GM23338 (cell line): ENCODE data around the gene SLC41A2. TPM values are rescaled to one million over a fixed set of nuclear protein-coding genes. Genes with fewer than 3 reads are reported as not detected.
A peak's percentile ranks its signal among the peaks of the same experiment; 100 is the strongest.

Source experiments
- ATAC-seq: fragments of 200-7000 bp; cut with Tn5 transposase; 3 replicates; pipeline ENCODE4 v1.9.1; 2020
- DNase-seq: peaks from one replicate; pipeline ENCODE4 v3.0.0-alpha.2; 2015; ENCODE audit warnings: low spot score
- H2AFZ ChIP-seq: fragments of 200-600 bp; sonication (generic); 2 replicates; pipeline ENCODE4 v1.8.0; 2016; ENCODE audit warnings: antibody characterized with exemption, mild to moderate bottlenecking, moderate library complexity
- H3F3A ChIP-seq: fragments of 200-600 bp; sonication (generic); replicated peaks from 2 replicates; pipeline ENCODE4 v1.8.0; 2017; ENCODE audit warnings: antibody characterized with exemption, mixed run types, low read depth
- H3K27ac ChIP-seq: fragments of 200-600 bp; sonication (generic); 2 replicates; pipeline ENCODE4 v1.6.1; 2016; ENCODE audit warnings: low read depth
- H3K27me3 ChIP-seq: fragments of 200-600 bp; sonication (generic); 2 replicates; pipeline ENCODE4 v1.8.0; 2016; ENCODE audit warnings: mild to moderate bottlenecking, mixed run types, moderate library complexity; ENCODE audit not compliant: insufficient read depth
- H3K36me3 ChIP-seq: fragments of 200-600 bp; sonication (generic); 2 replicates; pipeline ENCODE4 v1.8.0; 2016; ENCODE audit warnings: mild to moderate bottlenecking; ENCODE audit not compliant: insufficient read depth
- H3K4me1 ChIP-seq: fragments of 200-600 bp; sonication (generic); 2 replicates; pipeline ENCODE4 v1.8.0; 2016; ENCODE audit warnings: mild to moderate bottlenecking, moderate library complexity; ENCODE audit not compliant: insufficient read depth
- H3K4me2 ChIP-seq: fragments of 200-600 bp; sonication (generic); 2 replicates; pipeline ENCODE4 v1.7.1; 2017; ENCODE audit warnings: mixed run types
- H3K4me3 ChIP-seq: fragments of 200-600 bp; sonication (generic); 2 replicates; pipeline ENCODE4 v1.6.1; 2016; ENCODE audit warnings: mixed run types
- H3K79me2 ChIP-seq: fragments of 200-600 bp; sonication (generic); replicated peaks from 2 replicates; pipeline ENCODE4 v1.8.0; 2017; ENCODE audit warnings: mild to moderate bottlenecking; ENCODE audit not compliant: insufficient read depth
- H3K9me2 ChIP-seq: fragments of 200-600 bp; sonication (generic); 2 replicates; pipeline ENCODE4 v1.8.0; 2017; ENCODE audit not compliant: insufficient read depth
- H4K20me1 ChIP-seq: fragments of 200-600 bp; sonication (generic); replicated peaks from 2 replicates; pipeline ENCODE4 v1.8.0; 2017; ENCODE audit warnings: mild to moderate bottlenecking; ENCODE audit not compliant: insufficient read depth
- H3K27ac Mint-ChIP-seq: 2 replicates; pipeline ENCODE4 v1.8.0; 2020; ENCODE audit warnings: inconsistent platforms, mild to moderate bottlenecking, moderate library complexity, mixed read lengths
- H3K27me3 Mint-ChIP-seq: 3 replicates; pipeline ENCODE4 v1.8.0; 2022; ENCODE audit warnings: low read depth, mild to moderate bottlenecking, moderate library complexity, mixed read lengths, inconsistent platforms; ENCODE audit not compliant: insufficient read depth, poor library complexity
- H3K36me3 Mint-ChIP-seq: 3 replicates; pipeline ENCODE4 v1.8.0; 2021; ENCODE audit warnings: low read depth, mild to moderate bottlenecking, inconsistent platforms, moderate library complexity, mixed read lengths
- H3K4me1 Mint-ChIP-seq: 3 replicates; pipeline ENCODE4 v1.8.0; 2020; ENCODE audit warnings: mild to moderate bottlenecking, inconsistent platforms, mixed read lengths
- H3K4me3 Mint-ChIP-seq: 3 replicates; pipeline ENCODE4 v1.8.0; 2021; ENCODE audit warnings: moderate library complexity, mild to moderate bottlenecking, inconsistent platforms, mixed read lengths
- H3K9me3 Mint-ChIP-seq: 3 replicates; pipeline ENCODE4 v1.8.0; 2020; ENCODE audit warnings: moderate library complexity, mild to moderate bottlenecking, inconsistent platforms, mixed read lengths
- EZH2 ChIP-seq: fragments of 200-600 bp; sonication (generic); IDR thresholded peaks from one replicate; pipeline ENCODE4 v1.8.0; 2017; ENCODE audit warnings: antibody characterized with exemption, mild to moderate bottlenecking, low read depth; ENCODE audit not compliant: unreplicated experiment
- EZH2phosphoT487 ChIP-seq: fragments of 200-600 bp; sonication (generic); IDR thresholded peaks from one replicate; pipeline ENCODE4 v1.8.1; 2018; ENCODE audit warnings: antibody characterized with exemption; ENCODE audit not compliant: unreplicated experiment
- JUNB ChIP-seq: IDR thresholded peaks from one replicate; pipeline ENCODE4 v1.6.1; 2016; ENCODE audit warnings: antibody characterized with exemption; ENCODE audit not compliant: unreplicated experiment
- NANOG ChIP-seq: IDR thresholded peaks from 2 replicates; pipeline ENCODE4 v1.6.1; 2016; ENCODE audit warnings: antibody characterized with exemption, borderline replicate concordance
- POLR2AphosphoS5 ChIP-seq: IDR thresholded peaks from 2 replicates; pipeline ENCODE4 v1.6.1; 2016; ENCODE audit warnings: antibody characterized with exemption, low read depth
- STAT1 ChIP-seq: IDR thresholded peaks from one replicate; pipeline ENCODE4 v1.6.1; 2016; ENCODE audit warnings: antibody characterized with exemption; ENCODE audit not compliant: unreplicated experiment
- ZNF114 ChIP-seq: fragments of 250-450 bp; sonication (Bioruptor Pico); IDR thresholded peaks from 2 replicates; pipeline ENCODE4 v1.5.0; 2020; ENCODE audit warnings: mild to moderate bottlenecking, moderate library complexity
- ZNF331 ChIP-seq: fragments of 250-450 bp; sonication (Bioruptor Pico); IDR thresholded peaks from 2 replicates; pipeline ENCODE4 v1.5.0; 2020; ENCODE audit warnings: low read depth, mild to moderate bottlenecking, moderate library complexity
- polyA plus RNA-seq: library from polyadenylated mRNA; unstranded; fragments of >200 nt; fragmentation: Nextera tagmentation; extraction: Ambion mirVana; gene quantifications from 2 replicates; pipeline ENCODE4 v1.2.1, GENCODE V29; 2016
- total RNA-seq: library from RNA; depleted of rRNA; stranded (reverse); fragments of >200 nt; shearing (Covaris generic); gene quantifications from 2 replicates; pipeline ENCODE4 v1.2.3, GENCODE V29; 2014
- TF ChIP-seq, protein P1 (sequence below): IDR thresholded peaks from 2 replicates; pipeline ENCODE4 v1.6.1; 2016; ENCODE audit warnings: antibody characterized with exemption
- TF ChIP-seq, protein P2 (sequence below), 2 experiments: fragments of 200-600 bp in 1 of 2; sonication (generic) in 1 of 2; conservative IDR thresholded peaks; 2 replicates each; pipeline versions ENCODE4 v1.5.1 to v1.6.1; 2016 to 2017; ENCODE audit warnings: antibody characterized with exemption in 2 of 2, low read depth in 2 of 2, mild to moderate bottlenecking in 2 of 2, moderate library complexity in 1 of 2
- TF ChIP-seq, protein P3 (sequence below): IDR thresholded peaks from one replicate; pipeline ENCODE4 v1.6.1; 2018; ENCODE audit warnings: antibody characterized with exemption; ENCODE audit not compliant: unreplicated experiment

Gene SLC41A2
- total and polyA plus RNA-seq, 2 experiments from 2014 or later = 1.5 to 6.8 TPM

DNA sequence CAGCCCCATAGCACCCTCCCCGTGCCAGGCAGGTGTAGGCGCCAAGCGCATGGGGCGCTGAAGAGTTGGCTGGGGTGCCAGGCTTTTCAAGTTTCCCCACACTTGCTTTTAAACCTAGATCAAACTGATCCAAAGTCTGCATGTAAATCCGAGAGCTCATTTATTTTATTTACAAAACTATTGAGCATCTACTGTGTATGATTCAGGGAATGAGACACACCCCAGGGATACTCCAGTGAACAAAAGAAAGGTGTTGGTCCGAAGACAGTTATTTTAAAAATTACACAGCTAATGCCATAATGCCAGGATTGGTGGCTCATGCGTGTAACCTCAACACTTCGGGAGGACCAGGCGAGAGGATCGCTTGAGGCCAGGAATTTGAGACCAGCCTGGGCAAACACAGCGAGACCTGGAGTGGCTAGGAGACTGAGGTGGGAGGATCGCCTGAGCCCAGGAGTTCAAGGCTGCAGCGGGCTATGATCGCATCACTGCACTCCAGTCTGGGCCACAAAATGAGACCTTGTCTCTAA lies 780 bp upstream of the SLC41A2 start:
- Histone ChIP-seq H3K27ac (no peak overlapping the region), H3K9me2 (no peaks in the 10 kb centered on the region), H4K20me1 (peaks cover 5% of the 10 kb centered on the region), H3K4me2 (peak overlapping the region; percentile 89), H2AFZ (peak overlapping the region; percentile 99), H3F3A (0 out of 2 replicates have a peak, but pooled peaks cover 6% of the 10 kb centered on the region), H3K27me3 (peaks cover 35% of the 10 kb centered on the region), H3K4me3 (peak overlapping the region; percentile 75), H3K79me2 (no peaks in the 10 kb centered on the region), H3K36me3 (no peaks in the 10 kb centered on the region), H3K4me1 (0 out of 2 replicates have a peak, but pooled peaks cover 9% of the 10 kb centered on the region)
- ATAC-seq = peak; percentile 7; the same call in 2 of the 3 replicates
- peaks cover 18% of the 10 kb centered on the region; the same call in 2 of the 3 replicates for H3K4me1 Mint-ChIP-seq
- TF ChIP-seq STAT1 (no peak), ZNF331 (no peak), ZNF114 (no peak), JUNB (no peak), EZH2phosphoT487 (no peak)
- TF ChIP-seq, protein P1, sequence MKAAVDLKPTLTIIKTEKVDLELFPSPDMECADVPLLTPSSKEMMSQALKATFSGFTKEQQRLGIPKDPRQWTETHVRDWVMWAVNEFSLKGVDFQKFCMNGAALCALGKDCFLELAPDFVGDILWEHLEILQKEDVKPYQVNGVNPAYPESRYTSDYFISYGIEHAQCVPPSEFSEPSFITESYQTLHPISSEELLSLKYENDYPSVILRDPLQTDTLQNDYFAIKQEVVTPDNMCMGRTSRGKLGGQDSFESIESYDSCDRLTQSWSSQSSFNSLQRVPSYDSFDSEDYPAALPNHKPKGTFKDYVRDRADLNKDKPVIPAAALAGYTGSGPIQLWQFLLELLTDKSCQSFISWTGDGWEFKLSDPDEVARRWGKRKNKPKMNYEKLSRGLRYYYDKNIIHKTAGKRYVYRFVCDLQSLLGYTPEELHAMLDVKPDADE = no peak
- TF ChIP-seq, protein P2, sequence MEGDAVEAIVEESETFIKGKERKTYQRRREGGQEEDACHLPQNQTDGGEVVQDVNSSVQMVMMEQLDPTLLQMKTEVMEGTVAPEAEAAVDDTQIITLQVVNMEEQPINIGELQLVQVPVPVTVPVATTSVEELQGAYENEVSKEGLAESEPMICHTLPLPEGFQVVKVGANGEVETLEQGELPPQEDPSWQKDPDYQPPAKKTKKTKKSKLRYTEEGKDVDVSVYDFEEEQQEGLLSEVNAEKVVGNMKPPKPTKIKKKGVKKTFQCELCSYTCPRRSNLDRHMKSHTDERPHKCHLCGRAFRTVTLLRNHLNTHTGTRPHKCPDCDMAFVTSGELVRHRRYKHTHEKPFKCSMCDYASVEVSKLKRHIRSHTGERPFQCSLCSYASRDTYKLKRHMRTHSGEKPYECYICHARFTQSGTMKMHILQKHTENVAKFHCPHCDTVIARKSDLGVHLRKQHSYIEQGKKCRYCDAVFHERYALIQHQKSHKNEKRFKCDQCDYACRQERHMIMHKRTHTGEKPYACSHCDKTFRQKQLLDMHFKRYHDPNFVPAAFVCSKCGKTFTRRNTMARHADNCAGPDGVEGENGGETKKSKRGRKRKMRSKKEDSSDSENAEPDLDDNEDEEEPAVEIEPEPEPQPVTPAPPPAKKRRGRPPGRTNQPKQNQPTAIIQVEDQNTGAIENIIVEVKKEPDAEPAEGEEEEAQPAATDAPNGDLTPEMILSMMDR (conservative IDR thresholded peaks at IDR 0.05; ENCODE audit: low read depth in 2 of 2) = peak in 1 of 2 experiments; percentile 8; a peak in 1 of 4 replicates
- H3K36me3 Mint-ChIP-seq = no peaks in the 10 kb centered on the region
- H3K9me3 Mint-ChIP-seq = no peaks in the 10 kb centered on the region
- H3K4me3 Mint-ChIP-seq = peak overlapping the region; percentile 88
- H3K27ac Mint-ChIP-seq = peak overlapping the region; percentile 77; the same call in 1 of the 2 replicates
- DNase-seq = peak; percentile 26
- H3K27me3 Mint-ChIP-seq = peaks cover 19% of the 10 kb centered on the region

DNA sequence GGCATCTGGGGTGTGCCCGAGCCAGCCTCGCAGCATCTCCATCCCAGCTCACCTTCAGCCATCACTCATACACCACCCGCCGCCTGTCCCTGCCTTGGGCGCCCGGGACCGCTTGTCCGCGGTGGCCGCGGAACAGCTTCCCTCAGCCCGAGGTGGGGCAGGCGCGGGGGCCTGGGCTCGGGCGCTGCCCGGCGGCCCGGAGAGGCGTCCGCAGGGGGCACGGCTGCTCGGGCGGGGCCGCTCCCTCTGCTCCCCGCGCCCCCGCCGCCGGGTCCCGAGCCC lies 430 bp downstream of the SLC41A2 start:
- H3K4me3 ChIP-seq = peak overlapping the region; percentile 75
- H3K79me2 ChIP-seq = no peaks in the 10 kb centered on the region
- Mint-ChIP-seq H3K4me1 (peaks cover 16% of the 10 kb centered on the region; the same call in 2 of the 3 replicates), H3K27ac (no peak overlapping the region), H3K9me3 (no peaks in the 10 kb centered on the region), H3K36me3 (no peaks in the 10 kb centered on the region), H3K27me3 (peaks cover 19% of the 10 kb centered on the region), H3K4me3 (peak overlapping the region; percentile 77)
- peaks cover 35% of the 10 kb centered on the region for H3K27me3 ChIP-seq
- TF ChIP-seq STAT1 (no peak), NANOG (no peak), POLR2AphosphoS5 (no peak), EZH2 (no peak), EZH2phosphoT487 (no peak), JUNB (no peak)
- TF ChIP-seq, protein P2 (conservative IDR thresholded peaks at IDR 0.05; ENCODE audit: low read depth in 2 of 2) = no peak
- TF ChIP-seq, protein P3, sequence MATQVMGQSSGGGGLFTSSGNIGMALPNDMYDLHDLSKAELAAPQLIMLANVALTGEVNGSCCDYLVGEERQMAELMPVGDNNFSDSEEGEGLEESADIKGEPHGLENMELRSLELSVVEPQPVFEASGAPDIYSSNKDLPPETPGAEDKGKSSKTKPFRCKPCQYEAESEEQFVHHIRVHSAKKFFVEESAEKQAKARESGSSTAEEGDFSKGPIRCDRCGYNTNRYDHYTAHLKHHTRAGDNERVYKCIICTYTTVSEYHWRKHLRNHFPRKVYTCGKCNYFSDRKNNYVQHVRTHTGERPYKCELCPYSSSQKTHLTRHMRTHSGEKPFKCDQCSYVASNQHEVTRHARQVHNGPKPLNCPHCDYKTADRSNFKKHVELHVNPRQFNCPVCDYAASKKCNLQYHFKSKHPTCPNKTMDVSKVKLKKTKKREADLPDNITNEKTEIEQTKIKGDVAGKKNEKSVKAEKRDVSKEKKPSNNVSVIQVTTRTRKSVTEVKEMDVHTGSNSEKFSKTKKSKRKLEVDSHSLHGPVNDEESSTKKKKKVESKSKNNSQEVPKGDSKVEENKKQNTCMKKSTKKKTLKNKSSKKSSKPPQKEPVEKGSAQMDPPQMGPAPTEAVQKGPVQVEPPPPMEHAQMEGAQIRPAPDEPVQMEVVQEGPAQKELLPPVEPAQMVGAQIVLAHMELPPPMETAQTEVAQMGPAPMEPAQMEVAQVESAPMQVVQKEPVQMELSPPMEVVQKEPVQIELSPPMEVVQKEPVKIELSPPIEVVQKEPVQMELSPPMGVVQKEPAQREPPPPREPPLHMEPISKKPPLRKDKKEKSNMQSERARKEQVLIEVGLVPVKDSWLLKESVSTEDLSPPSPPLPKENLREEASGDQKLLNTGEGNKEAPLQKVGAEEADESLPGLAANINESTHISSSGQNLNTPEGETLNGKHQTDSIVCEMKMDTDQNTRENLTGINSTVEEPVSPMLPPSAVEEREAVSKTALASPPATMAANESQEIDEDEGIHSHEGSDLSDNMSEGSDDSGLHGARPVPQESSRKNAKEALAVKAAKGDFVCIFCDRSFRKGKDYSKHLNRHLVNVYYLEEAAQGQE = no peak
- TF ChIP-seq, protein P1 = no peak
- peak overlapping the region; percentile 61 for H2AFZ ChIP-seq
- 0 out of 2 replicates have a peak, but pooled peaks cover 6% of the 10 kb centered on the region for H3F3A ChIP-seq
- H3K4me2 ChIP-seq = peak overlapping the region; percentile 89
- no peaks in the 10 kb centered on the region for H3K9me2 ChIP-seq
- ATAC-seq (peak; percentile 64), DNase-seq (peak; percentile 63)
- H4K20me1 ChIP-seq = peaks cover 10% of the 10 kb centered on the region
- H3K4me1 ChIP-seq = 0 out of 2 replicates have a peak, but pooled peaks cover 9% of the 10 kb centered on the region
- H3K27ac ChIP-seq = no peak overlapping the region
- no peaks in the 10 kb centered on the region for H3K36me3 ChIP-seq
